ENCODE data around the gene GAGE10. TPM values are rescaled to one million over a fixed set of nuclear protein-coding genes. Genes with fewer than 3 reads are reported as not detected.

GAGE10 gene
- total and polyA plus RNA-seq, 2 of the 8 experiments (the other 6 are each of a cell fraction or from before 2014, with no cell fraction given) = not detected

- no peak overlapping the region for H2BK5ac ChIP-seq (ENCODE audit: low read depth, low read length)
- H2BK15ac ChIP-seq (ENCODE audit: low read length) = no peak overlapping the region
- H3K18ac ChIP-seq (ENCODE audit: extremely low read depth, low read length) = no peak overlapping the region; the same call in 1 of the 2 replicates
- no peak overlapping the region for H2AFZ ChIP-seq (ENCODE audit: low read length)
- no peak overlapping the region for H4K5ac ChIP-seq (ENCODE audit: insufficient read length, low read depth, low read length)
- no peaks in the 10 kb centered on the region; the same call in 1 of the 2 replicates for H3K23me2 ChIP-seq (ENCODE audit: low read depth, low read length)
- no peak overlapping the region for H3K9ac ChIP-seq (replicated peaks in 1 of 4; ENCODE audit: extremely low read depth in 1 of 4, low read depth in 3 of 4, low read length in 3 of 4)
- H4K20me1 ChIP-seq (replicated peaks in 1 of 2; ENCODE audit: control insufficient read depth in 1 of 2, insufficient read depth in 2 of 2, low read length in 2 of 2) = no peaks in the 10 kb centered on the region
- H3K23ac ChIP-seq (ENCODE audit: insufficient read length) = no peak overlapping the region
- no peak overlapping the region for H3K4me2 ChIP-seq (ENCODE audit: insufficient read depth in 1 of 2, low read depth in 2 of 2, low read length in 2 of 2)
- H3K4me3 ChIP-seq (ENCODE audit: extremely low read depth in 1 of 4, insufficient read depth in 2 of 4, low read depth in 3 of 4, low read length in 4 of 4) = no peak overlapping the region
- H3K4ac ChIP-seq (replicated peaks; ENCODE audit: insufficient read length, low read depth, low read length) = no peak overlapping the region
- H2BK120ac ChIP-seq (replicated peaks; ENCODE audit: low read depth, low read length) = no peak overlapping the region
- H3K14ac ChIP-seq (ENCODE audit: insufficient read length) = no peak overlapping the region
- H3K27me3 ChIP-seq (replicated peaks in 1 of 4; ENCODE audit: control insufficient read depth in 3 of 4, extremely low read depth in 1 of 4, insufficient read depth in 3 of 4, low read length in 3 of 4) = no peaks in the 10 kb centered on the region
- H3K79me1 ChIP-seq (ENCODE audit: low read depth, low read length) = no peaks in the 10 kb centered on the region
- H4K91ac ChIP-seq (replicated peaks; ENCODE audit: insufficient read length, low read length) = no peak overlapping the region
- CTCF ChIA-PET (ENCODE audit: partially characterized antibody) = no interaction called here
- no peak overlapping the region for H3K56ac ChIP-seq (replicated peaks; ENCODE audit: insufficient read length, low read depth, low read length)
- no peak overlapping the region for H2BK12ac ChIP-seq (ENCODE audit: low read depth, low read length)
- POLR2A ChIA-PET (ENCODE audit: partially characterized antibody) = no interaction called here
- no peak overlapping the region for H4K8ac ChIP-seq (ENCODE audit: extremely low read depth, insufficient read depth, low read length)
- H3K9me3 ChIP-seq (ENCODE audit: insufficient read depth in 2 of 2, low read depth in 1 of 2, low read length in 1 of 2) = no peaks in the 10 kb centered on the region
- H3K79me2 ChIP-seq (ENCODE audit: control insufficient read depth in 1 of 2, insufficient read depth in 2 of 2, low read length in 2 of 2) = no peaks in the 10 kb centered on the region
- 87% methylated on average over 2 of the region's 2 CpGs; no CpG with 5 or more reads in 1 of the 2 experiments for WGBS, 2 experiments (ENCODE audit: extremely low coverage in 1 of 2, insufficient coverage in 1 of 2, insufficient read length in 1 of 2, insufficient replicate concordance in 2 of 2, low coverage in 1 of 2, low lambda C conversion rate in 2 of 2, missing lambda C conversion rate in 1 of 2)
- H3K4me1 ChIP-seq (replicated peaks in 1 of 4; ENCODE audit: control insufficient read depth in 3 of 4, insufficient read depth in 4 of 4, low read length in 3 of 4) = peaks cover 4 to 22% (median 12%) of the 10 kb centered on the region in 4 experiments
- H3K27ac ChIP-seq (ENCODE audit: low read depth, low read length) = no peak overlapping the region
- no peaks in the 10 kb centered on the region for H3K36me3 ChIP-seq (ENCODE audit: control insufficient read depth in 2 of 4, insufficient read depth in 4 of 4, low read length in 3 of 4)
- no peak overlapping the region for H2AK5ac ChIP-seq (ENCODE audit: low read depth, low read length)
- H2BK20ac ChIP-seq (ENCODE audit: low read length) = no peak overlapping the region
- DNase-seq (ENCODE audit: low read depth in 1 of 2, low spot score in 2 of 2) (no peak), FAIRE-seq (no peak)
- TF ChIP-seq, protein P1, sequence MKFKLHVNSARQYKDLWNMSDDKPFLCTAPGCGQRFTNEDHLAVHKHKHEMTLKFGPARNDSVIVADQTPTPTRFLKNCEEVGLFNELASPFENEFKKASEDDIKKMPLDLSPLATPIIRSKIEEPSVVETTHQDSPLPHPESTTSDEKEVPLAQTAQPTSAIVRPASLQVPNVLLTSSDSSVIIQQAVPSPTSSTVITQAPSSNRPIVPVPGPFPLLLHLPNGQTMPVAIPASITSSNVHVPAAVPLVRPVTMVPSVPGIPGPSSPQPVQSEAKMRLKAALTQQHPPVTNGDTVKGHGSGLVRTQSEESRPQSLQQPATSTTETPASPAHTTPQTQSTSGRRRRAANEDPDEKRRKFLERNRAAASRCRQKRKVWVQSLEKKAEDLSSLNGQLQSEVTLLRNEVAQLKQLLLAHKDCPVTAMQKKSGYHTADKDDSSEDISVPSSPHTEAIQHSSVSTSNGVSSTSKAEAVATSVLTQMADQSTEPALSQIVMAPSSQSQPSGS (IDR thresholded peaks at IDR 0.05; ENCODE audit: low read length) = no peak
- no peak for TF ChIP-seq NANOG (IDR thresholded peaks at IDR 0.05; ENCODE audit: insufficient read depth, low read depth, low read length, poor library complexity, severe bottlenecking)
- no peak for TF ChIP-seq CBX8 (IDR thresholded peaks at IDR 0.05; ENCODE audit: borderline replicate concordance, low read depth, low read length)
- no peak for TF ChIP-seq SAP30 (IDR thresholded peaks at IDR 0.05; ENCODE audit: insufficient read depth, insufficient replicate concordance, low read length)
- TF ChIP-seq TAF7 (optimal IDR thresholded peaks at IDR 0.05; ENCODE audit: borderline replicate concordance, low read depth, low read length) = no peak
- TF ChIP-seq, protein P2, sequence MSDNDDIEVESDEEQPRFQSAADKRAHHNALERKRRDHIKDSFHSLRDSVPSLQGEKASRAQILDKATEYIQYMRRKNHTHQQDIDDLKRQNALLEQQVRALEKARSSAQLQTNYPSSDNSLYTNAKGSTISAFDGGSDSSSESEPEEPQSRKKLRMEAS (IDR thresholded peaks at IDR 0.05) = no peak
- no peak for TF ChIP-seq EZH2 (IDR thresholded peaks at IDR 0.05; ENCODE audit: low read depth, low read length, severe bottlenecking)
- no peak for TF ChIP-seq RBBP5 (IDR thresholded peaks at IDR 0.05; ENCODE audit: borderline replicate concordance, low read depth, low read length)
- TF ChIP-seq SIRT6 (IDR thresholded peaks at IDR 0.05; ENCODE audit: low read length) = no peak
Measured at GRCh38 chrX:49312176-49312575, 8.7 kb downstream of the GAGE10 start.

Data from H1 (cell line).